GM12874 (cell line): ENCODE measurements around the gene TRIM9.

ENCODE experiments used
- CTCF ChIP-seq: IDR thresholded peaks from 2 replicates; pipeline ENCODE4 v1.5.1; 2011; ENCODE audit warnings: low read depth, mild to moderate bottlenecking, control low read depth, low read length, moderate library complexity; ENCODE audit not compliant: insufficient read depth

TRIM9 gene

GRCh38 chr14:51014625-51015024, 80.3 kb downstream of the TRIM9 start:
- TF ChIP-seq CTCF: no peak

GRCh38 chr14:51014086-51014485, 80.8 kb downstream of the TRIM9 start:
- TF ChIP-seq CTCF: no peak

GRCh38 chr14:51012055-51012454, 82.8 kb downstream of the TRIM9 start:
- no peak for TF ChIP-seq CTCF

- TF ChIP-seq CTCF: no peak
Measured at GRCh38 chr14:51008446-51008845, 86.5 kb downstream of the TRIM9 start.

- no peak for TF ChIP-seq CTCF
Measured at GRCh38 chr14:51006781-51007211, 88.1 kb downstream of the TRIM9 start.

GRCh38 chr14:51006324-51006723, 88.6 kb downstream of the TRIM9 start:
- no peak for TF ChIP-seq CTCF

- TF ChIP-seq CTCF: no peak
Measured at GRCh38 chr14:51004801-51005526, 89.9 kb downstream of the TRIM9 start.
